GM04504 (cell line): ENCODE measurements around the gene SAMD4A.

Experiments used
- DNase-seq: peaks from one replicate; pipeline ENCODE4 v3.0.0-alpha.2; 2012; ENCODE audit warnings: low read depth

SAMD4A gene

DNA sequence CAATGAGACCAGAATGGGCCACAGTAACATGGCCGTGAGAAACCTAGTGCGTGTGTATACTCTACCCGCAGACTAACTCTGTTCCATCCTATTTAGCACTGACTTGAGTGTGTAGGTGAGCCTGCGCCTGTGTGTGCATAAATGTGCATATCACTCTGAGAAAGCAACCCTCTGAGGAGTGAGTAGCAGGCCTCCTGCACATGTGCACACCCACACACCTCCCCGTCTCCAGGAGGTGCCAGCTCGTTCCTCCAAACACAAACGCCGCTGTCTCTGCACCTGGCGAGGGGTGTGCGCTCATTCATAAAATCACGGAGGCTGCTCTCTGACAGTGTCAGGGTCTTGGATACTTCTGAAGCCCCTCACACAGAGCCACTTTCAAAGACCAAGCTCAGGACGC is 196.8 kb downstream of the SAMD4A start:
- no peak for DNase-seq

- no peak for DNase-seq
These were observed 199.6 kb downstream of the SAMD4A start for GRCh38 chr14:54766276-54767138.

DNA sequence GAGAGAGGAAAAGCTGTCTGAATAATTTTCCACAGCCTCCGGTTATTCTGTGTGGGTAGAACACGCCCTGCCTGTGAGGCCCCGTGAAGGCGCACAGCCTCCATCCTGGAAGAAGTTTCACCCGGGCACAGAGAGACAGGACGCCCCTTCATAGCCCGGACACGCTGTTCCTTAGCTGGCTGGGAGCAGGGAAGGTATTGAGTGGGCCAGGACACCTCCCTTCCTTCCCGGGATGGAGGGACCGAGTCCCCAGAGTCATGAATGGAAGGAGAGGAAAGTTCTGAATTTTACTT is 200.2 kb downstream of the SAMD4A start:
- DNase-seq, result no peak

GRCh38 chr14:54767450-54767849 is 200.5 kb downstream of the SAMD4A start:
- DNase-seq, result no peak

GRCh38 chr14:54768501-54769129 is 201.7 kb downstream of the SAMD4A start:
- no peak for DNase-seq

DNA sequence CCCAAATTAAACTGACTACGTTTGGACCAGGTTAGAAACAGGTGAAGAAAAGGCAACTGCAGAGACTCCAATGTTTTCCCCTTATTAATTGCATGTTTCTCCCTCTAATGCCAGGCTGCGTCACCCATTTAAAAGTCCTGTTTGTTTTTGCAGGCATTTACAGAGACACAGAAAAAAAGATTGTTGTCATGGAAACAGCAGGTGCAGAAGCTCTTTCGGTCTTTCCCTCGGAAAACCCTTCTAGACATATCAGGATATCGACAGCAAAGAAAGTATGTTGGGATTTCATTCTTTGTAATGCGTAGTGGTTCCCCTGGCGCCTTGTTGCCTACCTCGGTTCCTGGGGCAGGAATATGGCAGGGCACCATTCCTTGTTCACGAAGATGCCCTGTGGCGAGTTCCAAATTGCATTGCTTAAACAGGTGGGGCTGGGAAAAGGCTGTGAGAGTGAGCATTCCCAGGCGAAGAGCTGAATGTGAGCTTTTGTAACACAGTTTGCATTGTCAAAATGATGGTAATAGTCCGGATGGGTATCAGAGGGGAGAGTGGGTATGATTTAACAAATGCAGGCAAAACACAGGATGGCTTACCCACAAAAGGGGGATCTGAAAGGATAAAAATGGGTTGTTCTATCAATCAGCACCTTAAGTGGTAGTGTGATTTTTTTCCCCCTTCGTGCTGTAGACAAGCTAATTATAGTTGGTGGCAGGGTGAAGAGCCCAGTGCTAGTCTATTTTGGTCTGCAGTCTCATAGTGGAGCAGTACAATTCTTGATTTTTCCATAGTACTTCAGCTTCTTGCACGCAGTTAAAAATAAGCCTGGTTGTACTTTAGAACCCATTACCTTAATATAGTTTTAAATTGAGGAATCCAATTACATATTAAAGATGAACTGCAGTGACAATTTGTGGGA is 203.3 kb downstream of the SAMD4A start:
- DNase-seq, result no peak

DNA sequence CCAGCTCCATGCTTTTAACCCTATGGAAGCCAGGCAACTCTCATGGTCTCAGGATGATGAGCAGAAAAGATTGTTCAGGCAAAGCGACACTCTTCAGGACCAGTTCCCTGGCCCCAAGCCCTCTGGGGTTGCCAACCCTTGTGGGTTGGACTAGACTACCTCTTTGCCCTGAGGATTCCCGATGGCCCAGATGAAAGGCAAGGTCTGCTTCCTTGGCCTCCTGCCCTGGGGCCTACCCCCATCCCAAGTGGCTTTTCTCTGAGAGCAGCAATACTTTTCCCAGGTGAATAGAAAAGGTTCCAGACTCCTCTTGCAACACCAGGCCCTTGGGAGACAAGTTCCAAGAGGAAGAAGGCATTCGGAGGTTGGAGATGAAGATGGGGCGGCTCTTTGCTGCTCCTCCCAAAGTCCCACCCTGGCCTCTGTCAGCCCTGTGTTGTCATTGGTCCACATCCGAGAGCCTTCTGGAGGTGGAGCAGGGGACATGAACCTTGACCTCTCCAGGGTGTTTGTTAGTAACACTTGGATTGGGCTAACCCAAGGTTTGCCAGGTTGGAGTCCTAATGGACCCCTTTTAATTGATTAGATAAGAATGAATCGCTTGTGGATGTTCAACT is 204.6 kb downstream of the SAMD4A start:
- no peak for DNase-seq

- peak; percentile 37 for DNase-seq
These were observed 205.5 kb downstream of the SAMD4A start for GRCh38 chr14:54772451-54772881.

GRCh38 chr14:54773171-54774006 is 206.5 kb downstream of the SAMD4A start:
- DNase-seq, result peak; percentile 99

GRCh38 chr14:54774824-54775223 is 207.9 kb downstream of the SAMD4A start:
- DNase-seq, result no peak

GRCh38 chr14:54775486-54776140 is 208.7 kb downstream of the SAMD4A start:
- DNase-seq, result no peak

GRCh38 chr14:54776361-54777001 is 209.6 kb downstream of the SAMD4A start:
- DNase-seq, result no peak

DNA sequence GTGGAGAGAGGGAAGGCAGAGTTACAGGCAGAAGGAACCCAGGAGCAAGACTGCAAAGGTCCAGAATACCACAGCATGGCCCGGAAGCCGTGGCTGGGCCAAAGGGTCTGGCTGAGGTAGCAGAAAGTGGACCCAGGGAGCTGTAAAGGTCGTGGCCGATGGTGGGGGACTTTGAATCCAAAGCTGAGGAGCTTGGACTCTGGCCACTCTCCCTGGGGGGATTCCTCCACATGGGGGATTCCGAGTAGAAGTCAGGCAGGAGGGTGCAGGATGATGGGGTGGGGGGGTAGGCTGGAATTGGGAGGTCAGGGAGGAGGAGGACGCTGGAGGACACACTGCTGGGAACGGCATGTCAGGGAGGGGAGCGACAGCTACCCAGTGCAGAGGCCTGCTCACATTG is 210.5 kb downstream of the SAMD4A start:
- DNase-seq, result no peak

DNA sequence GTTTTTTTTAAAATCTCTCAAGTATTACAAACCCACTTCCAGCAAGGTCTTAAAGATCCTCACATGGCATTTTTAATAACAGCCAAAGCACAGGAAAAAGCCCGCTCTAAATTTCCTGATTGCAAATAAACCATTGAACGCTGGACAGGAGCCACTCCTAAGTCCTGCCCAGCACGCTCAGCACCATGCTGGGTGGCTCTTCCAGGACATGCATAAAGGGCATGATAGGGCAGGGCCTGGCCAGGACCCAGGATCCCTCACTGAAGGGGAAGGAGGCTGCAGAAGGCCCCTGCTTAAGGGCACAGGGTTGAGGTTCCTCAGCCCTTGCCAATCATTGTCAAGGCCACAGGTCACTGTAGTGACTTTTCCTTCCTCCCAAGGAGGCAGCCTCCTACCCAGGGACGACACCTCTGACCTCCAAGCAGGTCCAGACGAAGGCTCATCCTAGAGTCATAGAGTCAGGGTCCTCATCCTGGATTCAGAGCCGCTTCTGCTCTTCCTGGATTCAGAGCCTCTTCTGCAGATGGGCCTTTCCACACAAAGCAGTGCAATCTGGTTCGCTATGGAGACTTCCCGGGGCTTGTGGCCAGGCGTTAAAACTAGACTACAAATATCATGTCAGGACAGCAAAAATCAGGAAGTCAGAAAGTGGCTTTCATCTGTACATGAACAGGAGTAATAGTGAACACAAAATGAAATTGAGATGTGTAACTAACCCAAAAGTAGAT is 211.9 kb downstream of the SAMD4A start:
- no peak for DNase-seq

- DNase-seq, result no peak
These were observed 214.2 kb downstream of the SAMD4A start for GRCh38 chr14:54781080-54781479.

DNA sequence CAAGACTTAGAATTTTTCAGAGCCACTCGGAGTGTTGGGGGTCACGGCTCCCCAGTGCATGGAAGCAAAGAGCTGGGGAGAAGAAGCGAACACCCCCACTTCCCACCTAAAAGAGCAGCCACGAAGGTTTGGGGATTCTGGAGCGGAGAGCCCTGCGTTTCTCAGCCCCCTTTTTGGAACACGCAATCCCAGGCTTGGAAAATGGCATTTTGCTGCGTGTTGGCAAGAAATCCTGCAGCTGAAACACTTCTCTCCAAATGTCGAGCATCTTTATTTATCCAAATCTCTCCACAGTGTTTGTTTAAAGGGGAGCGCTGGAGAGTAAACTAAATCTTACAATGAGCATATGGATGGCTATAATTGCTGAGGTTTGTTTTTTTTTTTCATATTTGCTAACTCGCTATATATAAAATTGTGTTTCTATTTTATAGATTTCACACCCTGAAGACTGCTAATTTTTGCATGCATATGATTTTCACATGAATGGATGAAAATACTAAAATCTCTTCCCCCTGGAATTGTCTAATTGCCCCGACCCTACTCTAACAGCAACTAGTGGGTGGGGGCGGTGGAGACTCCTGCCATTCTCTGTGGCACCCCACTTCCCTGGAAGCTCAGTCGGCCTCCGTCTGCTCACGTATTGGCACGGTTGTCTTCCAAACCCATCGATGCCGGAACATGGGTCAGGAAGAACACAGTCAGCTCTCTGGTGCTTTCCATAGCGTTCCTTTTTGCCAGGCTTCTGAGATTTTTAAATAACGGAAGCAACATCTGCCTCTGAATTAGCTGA is 215.2 kb downstream of the SAMD4A start:
- DNase-seq, result no peak

DNA sequence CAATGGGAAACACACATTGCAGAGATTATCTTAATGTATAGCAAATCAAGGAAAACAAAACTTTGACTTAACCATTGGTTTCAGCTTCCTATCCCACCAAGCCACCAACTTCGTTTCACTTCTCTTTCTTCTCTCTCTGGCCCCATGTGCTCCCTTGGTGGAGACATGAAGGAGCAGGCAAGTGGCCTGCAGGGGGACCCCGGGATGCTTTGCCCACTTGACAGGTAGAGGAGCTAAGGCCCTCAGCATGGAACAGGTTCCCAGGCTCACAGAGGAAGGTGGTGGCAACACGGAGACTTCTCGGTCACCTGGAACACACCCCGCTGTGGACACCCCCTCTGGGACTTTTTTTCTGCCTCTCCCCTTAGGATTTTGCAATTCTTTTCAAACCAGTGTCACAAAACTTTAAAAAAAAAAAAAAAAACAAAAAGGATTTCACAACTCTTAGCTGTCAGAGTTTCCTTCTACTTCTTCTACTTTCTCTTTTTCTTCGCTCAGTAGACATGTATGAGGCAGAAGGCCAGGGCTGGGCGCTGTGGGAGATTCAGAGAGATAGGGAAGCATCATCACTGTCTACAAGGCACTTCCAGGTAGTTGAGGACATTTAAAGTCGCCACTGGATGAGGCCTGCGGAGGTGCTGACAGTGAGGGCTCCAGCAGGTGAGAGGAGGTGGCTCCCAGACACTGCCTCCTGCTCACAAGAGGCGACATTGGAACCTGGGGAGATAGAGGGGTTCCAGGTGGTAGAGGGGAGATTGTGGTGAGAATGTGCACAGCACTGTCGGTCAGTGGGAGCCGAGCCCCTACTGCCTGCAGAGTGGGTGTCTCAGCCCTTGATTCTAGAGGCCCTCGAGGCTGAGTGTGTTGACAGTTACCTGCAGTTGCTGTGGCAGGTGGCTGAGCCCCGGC is 216.1 kb downstream of the SAMD4A start:
- DNase-seq, result no peak

DNA sequence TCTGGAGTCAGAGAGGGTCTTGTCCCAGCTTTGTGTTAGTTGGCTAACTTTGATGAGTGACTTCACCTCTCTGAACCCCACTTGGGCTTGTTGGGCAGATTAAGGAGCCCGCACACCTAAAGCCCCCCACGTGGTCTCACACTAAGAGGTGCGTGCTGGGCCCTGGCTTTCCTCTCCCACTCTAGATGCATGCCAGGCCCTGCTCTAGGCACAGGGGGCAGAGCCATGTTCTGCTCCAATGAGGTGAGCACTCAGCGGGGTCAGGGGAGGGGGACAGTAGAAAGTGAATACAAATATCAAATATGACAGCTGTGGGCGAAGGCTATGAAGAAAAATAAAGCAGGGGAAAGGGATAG is 216.7 kb downstream of the SAMD4A start:
- DNase-seq, result no peak
